ENCODE data around the gene SLC6A13.

DNA sequence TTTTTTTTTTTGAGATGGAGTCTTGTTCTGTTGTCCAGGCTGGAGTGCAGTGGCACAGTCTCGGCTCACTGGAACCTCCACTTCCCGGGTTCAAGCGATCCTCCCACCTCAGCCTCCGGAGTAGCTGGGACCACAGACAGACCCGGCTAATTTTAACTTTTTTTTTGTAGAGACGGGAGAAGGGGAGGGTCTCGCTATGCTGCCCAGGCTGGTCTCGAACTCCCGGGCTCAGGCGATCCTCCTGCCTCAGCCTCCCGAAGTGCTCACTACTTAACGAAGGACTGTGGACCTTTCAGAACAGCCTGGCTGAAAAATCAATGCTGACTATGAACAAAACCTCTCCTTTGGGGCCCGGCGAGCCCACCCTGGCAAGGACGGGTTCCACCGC is 59.6 kb downstream of the SLC6A13 start:
- TF ChIP-seq RARB (CRISPR knock-in tag; IDR thresholded peaks at IDR 0.05) (no peak), ARNTL (CRISPR knock-in tag; IDR thresholded peaks at IDR 0.05; ENCODE audit: borderline replicate concordance, low read depth) (no peak), TCF4 (CRISPR knock-in tag; IDR thresholded peaks at IDR 0.05; ENCODE audit: borderline replicate concordance) (no peak), OSR1 (CRISPR knock-in tag; IDR thresholded peaks at IDR 0.05) (no peak)
- TF ChIP-seq, protein P1, sequence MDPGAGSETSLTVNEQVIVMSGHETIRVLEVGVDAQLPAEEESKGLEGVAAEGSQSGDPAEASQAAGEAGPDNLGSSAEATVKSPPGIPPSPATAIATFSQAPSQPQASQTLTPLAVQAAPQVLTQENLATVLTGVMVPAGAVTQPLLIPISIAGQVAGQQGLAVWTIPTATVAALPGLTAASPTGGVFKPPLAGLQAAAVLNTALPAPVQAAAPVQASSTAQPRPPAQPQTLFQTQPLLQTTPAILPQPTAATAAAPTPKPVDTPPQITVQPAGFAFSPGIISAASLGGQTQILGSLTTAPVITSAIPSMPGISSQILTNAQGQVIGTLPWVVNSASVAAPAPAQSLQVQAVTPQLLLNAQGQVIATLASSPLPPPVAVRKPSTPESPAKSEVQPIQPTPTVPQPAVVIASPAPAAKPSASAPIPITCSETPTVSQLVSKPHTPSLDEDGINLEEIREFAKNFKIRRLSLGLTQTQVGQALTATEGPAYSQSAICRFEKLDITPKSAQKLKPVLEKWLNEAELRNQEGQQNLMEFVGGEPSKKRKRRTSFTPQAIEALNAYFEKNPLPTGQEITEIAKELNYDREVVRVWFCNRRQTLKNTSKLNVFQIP (CRISPR knock-in tag; IDR thresholded peaks at IDR 0.05; ENCODE audit: borderline replicate concordance, low read depth) = no peak
- TF ChIP-seq, protein P2, sequence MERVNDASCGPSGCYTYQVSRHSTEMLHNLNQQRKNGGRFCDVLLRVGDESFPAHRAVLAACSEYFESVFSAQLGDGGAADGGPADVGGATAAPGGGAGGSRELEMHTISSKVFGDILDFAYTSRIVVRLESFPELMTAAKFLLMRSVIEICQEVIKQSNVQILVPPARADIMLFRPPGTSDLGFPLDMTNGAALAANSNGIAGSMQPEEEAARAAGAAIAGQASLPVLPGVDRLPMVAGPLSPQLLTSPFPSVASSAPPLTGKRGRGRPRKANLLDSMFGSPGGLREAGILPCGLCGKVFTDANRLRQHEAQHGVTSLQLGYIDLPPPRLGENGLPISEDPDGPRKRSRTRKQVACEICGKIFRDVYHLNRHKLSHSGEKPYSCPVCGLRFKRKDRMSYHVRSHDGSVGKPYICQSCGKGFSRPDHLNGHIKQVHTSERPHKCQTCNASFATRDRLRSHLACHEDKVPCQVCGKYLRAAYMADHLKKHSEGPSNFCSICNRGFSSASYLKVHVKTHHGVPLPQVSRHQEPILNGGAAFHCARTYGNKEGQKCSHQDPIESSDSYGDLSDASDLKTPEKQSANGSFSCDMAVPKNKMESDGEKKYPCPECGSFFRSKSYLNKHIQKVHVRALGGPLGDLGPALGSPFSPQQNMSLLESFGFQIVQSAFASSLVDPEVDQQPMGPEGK (CRISPR knock-in tag; IDR thresholded peaks at IDR 0.05; ENCODE audit: borderline replicate concordance) = no peak

Data from SK-N-SH treated with all-trans-retinoic acid at 6 μM for 48 hours (cell line).